K562 (cell line): ENCODE data around the gene CDRT4. TPM values are rescaled to one million over a fixed set of nuclear protein-coding genes. Genes with fewer than 3 reads are reported as not detected.

Experiments used
- ATAC-seq: fragments of 200-7000 bp; cut with Tn5 transposase; 3 replicates; pipeline ENCODE4 v1.9.1; 2020; ENCODE audit warnings: moderate library complexity
- BruUV-seq: library from RNA; stranded (reverse); fragments of 400-500 nt; replicated peaks from 2 replicates; lab custom pipeline; 2021; lab: Mats Ljungman, UMichigan
- CTCF ChIA-PET: fragments of 300-600 bp; formaldehyde crosslinking; extraction: SDS; loops from one replicate; lab custom pipeline; 2021; ENCODE audit warnings: low intra/inter-chr PET ratio; lab: Yijun Ruan, JAX
- POLR2A ChIA-PET: fragments of 300-600, 350-650 bp; sonication (Branson Sonifier 250); formaldehyde crosslinking; extraction: SDS; loops from one replicate; lab custom pipeline; 2021; ENCODE audit warnings: antibody characterized with exemption, inconsistent platforms; lab: Yijun Ruan, JAX
- DNase-seq, 4 experiments: peaks; one replicate each; pipeline versions ENCODE4 v3.0.0 to v3.0.0-alpha.2; 2011 to 2018; ENCODE audit warnings: low spot score in 3 of 4, mixed read lengths in 3 of 4; ENCODE audit errors: extremely low read depth in 1 of 4
- FAIRE-seq: peaks from 2 replicates; lab custom pipeline; 2011; peaks lifted over from hg19 to GRCh38; lab: Jason Lieb, UNC
- H2AFZ ChIP-seq: 2 replicates; pipeline ENCODE4 v1.6.0; 2011; ENCODE audit warnings: low read depth, low read length, control low read depth, inconsistent platforms
- H3K27ac ChIP-seq: fragments of 200-600 bp; 3 replicates; pipeline ENCODE4 v1.8.0; 2011; ENCODE audit warnings: low read depth, mild to moderate bottlenecking, control low read depth, inconsistent platforms, low read length, moderate library complexity, mixed read lengths; ENCODE audit errors: extremely low read depth
- H3K27me3 ChIP-seq, 2 experiments: fragments of 300-600 bp in 1 of 2; 2 replicates in 1 of 2; 3 replicates in 1 of 2; pipeline versions ENCODE4 v1.6.0 to v1.8.0; 2011; ENCODE audit warnings: inconsistent platforms in 2 of 2, low read length in 2 of 2, mild to moderate bottlenecking in 1 of 2, mixed read lengths in 1 of 2, moderate library complexity in 1 of 2; ENCODE audit not compliant: control insufficient read depth in 2 of 2, insufficient read depth in 2 of 2
- H3K36me3 ChIP-seq: fragments of 300-600 bp; 3 replicates; pipeline ENCODE4 v1.8.0; 2011; ENCODE audit warnings: mild to moderate bottlenecking, low read length, inconsistent platforms; ENCODE audit not compliant: control insufficient read depth, insufficient read depth
- H3K4me1 ChIP-seq, 2 experiments: fragments of 200-600 bp in 1 of 2; replicated peaks in 1 of 2; 2 replicates in 1 of 2; 3 replicates in 1 of 2; pipeline versions ENCODE4 v1.5.1 to v1.8.0; 2011; ENCODE audit warnings: inconsistent platforms in 2 of 2, low read length in 2 of 2, mild to moderate bottlenecking in 1 of 2, mixed read lengths in 1 of 2, moderate library complexity in 1 of 2; ENCODE audit not compliant: control insufficient read depth in 2 of 2, insufficient read depth in 2 of 2
- H3K4me2 ChIP-seq: 2 replicates; pipeline ENCODE4 v1.6.1; 2011; ENCODE audit warnings: low read length, control low read depth, inconsistent platforms, mixed read lengths; ENCODE audit not compliant: insufficient read depth
- H3K4me3 ChIP-seq: fragments of 200-600 bp; sonication (generic), shearing (Covaris generic); 2 replicates; pipeline ENCODE4 v1.5.1; 2016; ENCODE audit warnings: control low read depth, inconsistent platforms
- H3K79me2 ChIP-seq: fragments of 200-600 bp; 3 replicates; pipeline ENCODE4 v1.8.0; 2011; ENCODE audit warnings: low read length, inconsistent platforms; ENCODE audit not compliant: control insufficient read depth, insufficient read depth
- H3K9ac ChIP-seq, 2 experiments: 2 replicates each; pipeline versions ENCODE4 v1.6.0 to v1.6.1; 2011; ENCODE audit warnings: low read depth in 2 of 2, low read length in 2 of 2, control low read depth in 1 of 2, inconsistent platforms in 1 of 2, mild to moderate bottlenecking in 1 of 2, mixed read lengths in 1 of 2; ENCODE audit not compliant: insufficient read depth in 1 of 2
- H3K9me1 ChIP-seq: one replicate; pipeline ENCODE4 v1.6.0; 2011; ENCODE audit warnings: inconsistent platforms, mild to moderate bottlenecking, low read length, moderate library complexity; ENCODE audit not compliant: control insufficient read depth, insufficient read depth
- H3K9me3 ChIP-seq: replicated peaks from 2 replicates; pipeline ENCODE4 v1.5.1; 2011; ENCODE audit warnings: low read depth, low read length, inconsistent platforms; ENCODE audit not compliant: control insufficient read depth, insufficient read depth
- H4K20me1 ChIP-seq: replicated peaks from 2 replicates; pipeline ENCODE4 v1.6.1; 2011; ENCODE audit warnings: low read length, inconsistent platforms, mixed read lengths; ENCODE audit not compliant: control insufficient read depth, insufficient read depth
- ARID1B ChIP-seq: fragments of 450-650 bp; IDR thresholded peaks from 2 replicates; pipeline ENCODE4 v1.6.1; 2016; ENCODE audit warnings: antibody characterized with exemption, mild to moderate bottlenecking, inconsistent platforms
- HNRNPUL1 ChIP-seq: fragments of 200-400 bp; formaldehyde crosslinking; IDR thresholded peaks from 2 replicates; pipeline ENCODE4 v1.6.1; 2017; ENCODE audit warnings: low read length
- NCOA2 ChIP-seq, 2 experiments: fragments of 450-650 bp; IDR thresholded peaks; 2 replicates each; pipeline ENCODE4 v1.6.1; 2018; ENCODE audit warnings: mild to moderate bottlenecking in 2 of 2, moderate library complexity in 1 of 2; ENCODE audit not compliant: partially characterized antibody in 2 of 2
- RREB1 ChIP-seq: fragments of 250-450 bp; sonication (Bioruptor Pico); IDR thresholded peaks from 2 replicates; pipeline ENCODE4 v1.4.0; 2020
- ZBTB43 ChIP-seq: sonication (generic); formaldehyde crosslinking; IDR thresholded peaks from 2 replicates; pipeline ENCODE4 v1.8.0; 2023; ENCODE audit warnings: mild to moderate bottlenecking, missing genetic modification reagents
- ZNF644 ChIP-seq: fragments of 200-800 bp; sonication (Bioruptor generic); IDR thresholded peaks from 2 replicates; pipeline ENCODE4 v1.6.1; 2016; ENCODE audit warnings: low read depth, missing genetic modification characterization, missing compliant biosample characterization
- WGBS: fragments of 100-300 bp; shearing (Covaris generic); methylation state at CpG from one replicate; pipeline ENCODE4 v1.1.6; 2016; ENCODE audit warnings: low coverage, mixed read lengths; ENCODE audit not compliant: insufficient coverage; ENCODE audit errors: missing lambda C conversion rate; 5-methylcytosine and 5-hydroxymethylcytosine counted together
- in situ Hi-C: fragments of 300-500 bp; cut with MboI; formaldehyde crosslinking; loops from 4 replicates; pipeline ENCODE4 v1.15.0; 2018; ENCODE audit warnings: inconsistent platforms, mixed read lengths
- intact Hi-C: fragments of 100-400 bp; cut with micrococcal nuclease; formaldehyde crosslinking; loops from 2 replicates; pipeline ENCODE4 v1.14.2; 2022
- polyA plus RNA-seq, 8 experiments: library from polyadenylated mRNA; depleted of rRNA in 4 of 8; stranded (reverse) in 5 of 8; unstranded in 3 of 8; fragments of >200 nt; fragmentation: Nextera tagmentation in 2 of 8; fragmentation: Illumina TruSeq in 1 of 8; extraction: Ambion mirVana in 2 of 8; extraction: Trizol in 1 of 8; gene quantifications; 2 replicates each; pipeline versions ENCODE4 v1.2.1 to v1.2.3, GENCODE V29; 2011 to 2014; ENCODE audit warnings: inconsistent platforms in 1 of 8, missing spikeins in 1 of 8
- total RNA-seq, 7 experiments: library from RNA; depleted of rRNA in 6 of 7; stranded (reverse); fragments of >200 nt in 6 of 7; fragmentation: Illumina TruSeq in 2 of 7; extraction: Trizol in 2 of 7; gene quantifications; 2 replicates each; pipeline versions ENCODE4 v1.2.1 to v1.2.3, GENCODE V29; 2011 to 2021; ENCODE audit warnings: low replicate concordance in 1 of 7

The CDRT4 gene
- total and polyA plus RNA-seq, 9 of the 15 experiments (the other 6 are each of a cell fraction or from before 2014, with no cell fraction given): 1.7 to 6.4 (median 3.5) TPM

GRCh38 chr17:15422392-15422965 lies 44.9 kb downstream of the CDRT4 start:
- TF ChIP-seq ZNF644 (tag) (no peak), NCOA2 (IDR thresholded peaks at IDR 0.05; ENCODE audit: partially characterized antibody in 2 of 2) (no peak), RREB1 (no peak), ZBTB43 (CRISPR knock-in tag) (no peak), ARID1B (no peak), HNRNPUL1 (no peak)
- 22% methylated on average over 9 of the region's 11 CpGs for whole genome bisulfite sequencing
- no peaks in the 10 kb centered on the region for H3K79me2 ChIP-seq

More at GRCh38 chr17:15422392-15422965, 44.9 kb downstream of the CDRT4 start:
- Histone ChIP-seq H3K27me3 (peaks cover 4 to 22% of the 10 kb centered on the region in 2 experiments; a peak in 3 of 5 replicates), H3K27ac (no peak overlapping the region), H3K9me1 (no peaks in the 10 kb centered on the region), H3K4me1 (no peaks in the 10 kb centered on the region), H3K9me3 (no peaks in the 10 kb centered on the region), H3K4me2 (no peak overlapping the region), H3K36me3 (no peaks in the 10 kb centered on the region), H2AFZ (no peak overlapping the region), H3K9ac (no peak overlapping the region), H4K20me1 (no peaks in the 10 kb centered on the region), H3K4me3 (no peak overlapping the region)
- FAIRE-seq (no peak), ATAC-seq (no peak), DNase-seq (no peak)
- ChIA-PET CTCF (no interaction called here), POLR2A (no interaction called here)
- BruUV-seq: no TSS peak
- in situ Hi-C loops: no loop called here
- intact Hi-C loops: no loop called here
